GM18526 (cell line): ENCODE measurements around the gene PBX4.

Experiments
- POLR2A ChIP-seq: IDR thresholded peaks from 3 replicates; pipeline ENCODE4 v1.6.1; 2011; ENCODE audit not compliant: insufficient read length; ENCODE audit errors: extremely low read depth

PBX4 gene

GRCh38 chr19:19618219-19619051 is at the start of gene PBX4:
PBX4 (minus strand) TSS chr19:19618687; CDS start chr19:19618629, 58 bp downstream.
- TF ChIP-seq POLR2A = peak; percentile 49

DNA sequence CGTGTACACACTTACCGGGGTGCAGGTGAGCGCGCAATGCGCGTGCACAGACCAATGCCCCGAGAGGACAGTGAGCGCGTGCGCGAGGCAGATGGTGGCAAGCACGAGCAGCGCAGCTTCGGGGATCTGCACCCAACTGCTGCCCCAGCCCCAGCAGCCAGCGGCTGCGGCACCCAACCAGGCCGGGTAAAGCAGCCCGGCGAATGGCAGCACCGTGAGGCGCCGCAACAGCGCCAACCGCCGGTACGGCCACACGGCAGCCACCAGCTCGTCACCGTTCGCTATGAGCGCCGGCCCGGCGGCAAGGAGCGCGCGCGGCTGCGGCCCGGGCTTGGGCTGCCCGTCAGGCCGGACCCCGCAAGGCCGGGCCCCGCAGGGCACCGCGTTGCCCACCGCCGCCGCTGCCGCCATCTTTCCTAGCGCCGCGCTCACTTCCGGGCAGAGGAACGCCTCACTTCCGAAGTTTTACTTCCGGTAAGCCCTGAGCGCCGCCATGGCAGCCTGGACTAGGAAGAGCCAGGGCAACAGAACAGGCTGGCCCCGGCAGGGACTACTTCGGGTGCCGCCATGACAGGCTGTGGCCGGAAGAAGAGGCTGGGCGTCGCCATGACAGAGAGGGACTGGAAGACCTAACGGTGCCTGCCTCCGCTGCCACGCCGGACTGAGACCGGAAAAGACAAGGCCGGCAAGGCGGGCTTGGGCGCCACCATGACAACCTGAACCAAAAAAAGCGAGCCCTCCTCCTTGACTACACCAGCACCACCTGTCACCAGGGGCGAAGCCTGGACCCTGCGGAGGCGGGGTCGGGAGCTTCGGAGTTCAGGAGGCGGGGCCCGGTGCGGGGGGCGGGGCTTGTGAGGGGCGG is 45.0 kb upstream of the PBX4 start, which contains the start of gene ATP13A1:
Gene ATP13A1, minus strand, starts transcription at position 421 of the 865 bp plus-strand sequence. Its CDS starts 10 bp downstream, at position 411.
- TF ChIP-seq POLR2A = peak; percentile 83

GRCh38 chr19:19662871-19663255 is 44.4 kb upstream of the PBX4 start:
- no peak for TF ChIP-seq POLR2A

DNA sequence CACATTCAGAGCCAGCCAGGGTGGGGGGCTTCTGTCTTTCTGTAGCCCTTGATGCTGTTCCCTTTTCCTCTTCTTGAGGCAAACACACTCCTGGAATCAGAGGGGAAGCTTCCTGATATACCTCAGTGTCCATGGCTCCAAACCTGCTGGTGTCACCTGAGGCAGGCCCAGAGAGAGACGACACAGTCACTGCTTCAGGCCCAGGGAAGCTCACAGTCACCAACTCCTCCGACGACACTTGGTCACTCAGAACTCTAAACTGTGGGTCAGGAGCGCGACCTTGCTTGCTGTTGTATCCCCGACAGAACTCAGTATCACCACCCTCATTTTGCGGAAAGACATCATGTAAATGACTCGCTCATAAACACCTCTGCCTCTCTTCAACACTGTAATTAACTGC is 43.9 kb upstream of the PBX4 start:
- no peak for TF ChIP-seq POLR2A

GRCh38 chr19:19661675-19662251 is 43.3 kb upstream of the PBX4 start:
- peak; percentile 73 for TF ChIP-seq POLR2A

DNA sequence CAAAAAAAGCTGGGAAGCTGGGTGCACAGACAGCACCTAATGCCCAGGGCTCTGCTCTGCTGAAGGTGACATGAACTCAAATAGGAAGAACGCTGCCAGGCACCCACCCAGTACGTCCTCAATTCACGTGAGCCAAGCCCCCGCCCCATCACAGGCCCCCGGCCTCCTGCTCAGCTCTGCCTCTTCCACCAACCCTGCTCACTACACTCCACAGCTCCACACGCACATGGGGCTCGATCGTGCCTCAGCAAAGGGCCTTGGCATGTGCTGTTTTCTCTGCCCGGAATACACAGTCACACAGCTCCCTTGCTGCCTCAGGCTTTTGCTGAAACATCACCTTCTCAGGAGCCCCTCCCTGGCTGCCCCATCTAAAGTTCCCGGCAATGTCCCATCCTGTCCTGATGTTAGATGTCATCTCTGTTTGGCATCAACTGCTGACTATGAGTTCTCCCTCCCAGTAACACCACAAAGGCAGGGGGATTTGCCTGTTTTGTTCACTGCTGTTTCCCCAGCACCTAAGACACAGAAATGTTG is 42.7 kb upstream of the PBX4 start:
- no peak for TF ChIP-seq POLR2A

DNA sequence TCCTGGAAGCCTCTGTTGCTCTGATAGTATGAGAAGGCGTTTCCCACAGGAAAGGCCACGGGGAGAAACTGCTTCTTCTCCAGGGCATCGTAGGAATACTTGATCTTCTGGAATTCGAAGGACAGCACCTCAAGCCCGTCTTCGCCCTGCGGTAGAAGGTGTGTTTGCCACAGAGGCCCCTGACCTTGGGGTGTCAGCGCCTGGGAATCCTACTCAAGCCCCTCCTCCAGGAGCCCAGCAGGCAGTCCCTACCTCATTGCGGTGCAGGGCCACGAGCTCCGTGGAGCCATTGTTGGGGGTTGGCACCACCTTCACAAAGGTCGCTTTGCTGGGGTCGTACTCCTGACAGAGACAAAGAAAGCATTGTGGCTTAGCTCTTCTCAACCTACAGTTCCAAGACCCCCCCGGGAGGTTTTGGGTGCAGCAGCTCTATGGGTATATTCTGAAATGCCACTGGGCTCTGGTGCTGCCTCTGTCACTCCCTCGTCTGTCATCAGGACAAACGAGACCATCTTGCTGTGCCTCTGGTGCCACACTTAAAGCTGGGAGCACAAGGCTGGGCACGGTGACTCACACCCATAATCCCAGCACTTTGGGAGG is 41.3 kb upstream of the PBX4 start:
- no peak for TF ChIP-seq POLR2A

DNA sequence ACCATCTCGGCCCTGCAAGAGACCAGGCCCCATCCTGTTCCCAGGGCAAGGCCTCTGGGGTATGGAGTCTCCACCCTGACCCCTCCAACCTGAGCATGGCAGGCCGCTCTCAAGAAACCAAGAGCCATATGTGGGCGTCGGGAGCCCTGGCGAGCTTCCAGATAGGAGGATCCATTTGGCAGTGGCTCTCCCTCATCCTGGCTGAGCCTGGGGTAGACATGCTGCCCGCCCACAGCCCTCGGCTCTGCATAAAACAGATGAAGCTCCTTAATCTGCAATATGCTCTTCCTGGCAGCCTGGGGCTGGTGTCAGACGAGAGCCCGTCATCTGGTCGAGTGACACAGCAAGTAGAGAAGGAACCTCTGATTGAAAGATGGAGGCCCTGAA is 38.9 kb upstream of the PBX4 start:
- no peak for TF ChIP-seq POLR2A

- TF ChIP-seq POLR2A = no peak
Measured at GRCh38 chr19:19656451-19657396, 38.2 kb upstream of the PBX4 start.

DNA sequence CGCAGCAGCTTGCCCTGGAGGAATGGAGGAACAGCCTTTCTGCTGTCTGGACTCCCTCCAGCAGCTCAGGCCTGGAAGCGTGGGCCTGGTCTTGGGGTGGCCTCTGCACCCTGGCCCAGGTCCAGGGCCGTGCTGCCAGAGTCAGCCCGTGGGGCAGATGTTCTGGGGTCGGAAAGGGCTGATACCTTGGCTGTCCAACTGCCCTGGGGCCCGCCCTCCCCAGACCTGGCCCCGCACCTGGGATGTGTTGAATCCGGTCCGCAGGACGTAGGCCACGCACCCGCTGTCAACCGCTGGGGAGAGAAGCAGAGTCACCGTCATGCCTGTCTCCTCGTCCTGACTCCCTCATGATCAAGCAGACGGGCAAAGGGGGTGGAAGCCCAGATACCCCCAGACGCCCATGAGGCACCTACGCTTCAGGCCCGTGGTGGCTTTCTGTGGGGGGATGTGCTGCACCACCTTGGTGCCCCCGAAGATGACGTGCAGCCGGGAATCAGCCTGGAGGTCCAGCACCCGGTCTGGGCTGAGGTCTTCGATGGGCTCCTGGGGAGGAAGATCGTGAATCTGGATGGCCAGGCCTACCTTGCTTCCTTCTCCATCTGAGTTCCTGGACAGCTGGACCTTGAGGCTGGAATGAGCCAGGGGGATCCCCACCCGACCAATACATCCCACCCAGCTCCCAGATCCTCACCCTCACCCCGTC is 37.3 kb upstream of the PBX4 start:
- TF ChIP-seq POLR2A = no peak

- no peak for TF ChIP-seq POLR2A
Measured at GRCh38 chr19:19655051-19655594, 36.6 kb upstream of the PBX4 start.

DNA sequence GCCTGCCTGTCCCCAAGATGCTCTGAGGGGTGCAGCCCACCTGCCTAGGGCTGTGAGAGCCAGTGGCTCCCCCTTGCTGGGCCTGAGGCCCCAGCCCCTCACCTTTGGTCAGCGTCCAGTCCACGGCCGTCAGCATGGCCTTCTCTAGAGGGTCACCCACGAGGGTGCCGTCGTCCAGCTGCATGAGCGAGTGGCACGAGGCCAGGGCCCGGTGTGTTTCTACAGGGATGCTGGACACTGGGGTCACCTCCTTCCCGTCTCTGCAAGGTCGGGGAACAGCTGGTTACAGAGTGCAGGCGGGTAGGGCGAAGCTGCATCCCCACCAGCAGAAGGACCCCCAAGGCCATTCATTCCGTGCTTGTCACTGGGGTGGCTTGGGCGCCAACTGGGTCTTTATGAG is 36.0 kb upstream of the PBX4 start:
- no peak for TF ChIP-seq POLR2A

GRCh38 chr19:19653597-19654147 is 35.2 kb upstream of the PBX4 start:
- no peak for TF ChIP-seq POLR2A
